Activated CD4-positive, alpha-beta T cell treated with anti-CD3 and anti-CD28 coated beads, Interleukin-2, amount 10 ng/mL, durations not matched to agents 7 days and 5 days (primary cell): ENCODE data around the gene SLC7A4. TPM values are rescaled to one million over a fixed set of nuclear protein-coding genes. Genes with fewer than 3 reads are reported as not detected.

Experiments used
- CTCF ChIA-PET: fragments of 350-600 bp; sonication (Branson Sonifier 250); formaldehyde crosslinking; loops from one replicate; lab custom pipeline; 2021; ENCODE audit warnings: antibody characterized with exemption; lab: Charles Lee
- POLR2A ChIA-PET: fragments of 350-600 bp; sonication (Branson Sonifier 250); formaldehyde crosslinking; loops from one replicate; lab custom pipeline; 2021; ENCODE audit warnings: antibody characterized with exemption; lab: Charles Lee
- DNase-seq: peaks from one replicate; pipeline ENCODE4 v3.0.0-alpha.2; 2020
- H3K27ac Mint-ChIP-seq: one replicate; pipeline ENCODE4 v1.8.0; 2021; ENCODE audit warnings: mild to moderate bottlenecking, moderate library complexity, mixed read lengths
- H3K27me3 Mint-ChIP-seq: one replicate; pipeline ENCODE4 v1.8.0; 2021; ENCODE audit warnings: mixed read lengths
- H3K36me3 Mint-ChIP-seq: one replicate; pipeline ENCODE4 v1.8.0; 2021; ENCODE audit warnings: low read depth, mixed read lengths
- H3K4me1 Mint-ChIP-seq: one replicate; pipeline ENCODE4 v1.8.0; 2021; ENCODE audit warnings: mixed read lengths
- H3K4me3 Mint-ChIP-seq: one replicate; pipeline ENCODE4 v1.8.0; 2021; ENCODE audit warnings: mild to moderate bottlenecking, moderate library complexity, mixed read lengths
- H3K9me3 Mint-ChIP-seq: one replicate; pipeline ENCODE4 v1.8.0; 2021; ENCODE audit warnings: mixed read lengths
- total RNA-seq, 2 experiments: library from RNA; stranded (reverse); gene quantifications; one replicate each; pipeline ENCODE4 v1.2.3, GENCODE V29; 2021

The SLC7A4 gene
- total RNA-seq, 2 experiments from 2014 or later: 0.07 TPM; not detected in 1

DNA sequence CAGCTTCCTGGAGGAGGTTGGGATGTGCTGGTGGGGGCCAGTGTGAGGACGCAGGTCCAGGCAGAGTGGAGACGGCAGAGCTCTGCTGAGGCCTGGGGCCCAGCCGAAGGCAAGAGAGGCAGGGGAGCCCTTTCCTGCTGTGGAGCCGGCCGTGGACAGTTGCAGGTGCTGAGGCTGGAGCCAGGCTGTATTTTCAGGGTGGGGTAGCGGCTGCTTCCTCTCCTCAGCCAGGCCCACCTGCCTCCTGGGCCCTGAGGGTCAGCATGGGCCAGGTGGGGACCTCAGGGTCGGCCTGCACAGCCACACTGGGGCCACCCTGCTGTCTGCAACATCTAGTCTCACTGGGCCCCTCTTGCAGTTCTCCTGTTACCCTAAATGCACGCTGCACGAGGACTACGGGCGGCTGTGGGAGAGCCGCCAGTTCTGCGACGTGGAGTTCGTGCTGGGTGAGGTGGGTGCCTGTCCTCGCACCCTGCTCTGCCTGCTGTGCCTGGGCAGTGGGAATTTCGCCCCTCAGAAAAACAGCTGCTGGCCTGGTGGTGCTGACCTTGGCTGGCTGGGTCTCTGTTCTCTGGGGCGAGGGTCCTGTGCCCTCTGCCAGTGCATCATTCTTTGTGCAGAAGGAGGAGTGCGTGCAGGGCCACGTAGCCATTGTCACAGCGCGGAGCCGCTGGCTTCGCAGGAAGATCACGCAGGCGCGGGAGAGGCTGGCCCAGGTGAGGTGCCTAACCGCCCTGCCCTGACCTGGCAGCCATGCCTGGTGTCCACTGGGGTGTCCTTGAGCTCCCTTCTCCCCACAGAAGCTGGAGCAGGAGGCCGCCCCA, 38.8 kb downstream of the SLC7A4 start:
- Mint-ChIP-seq H3K27ac (no peak overlapping the region), H3K27me3 (no peaks in the 10 kb centered on the region), H3K9me3 (no peaks in the 10 kb centered on the region), H3K4me1 (peaks cover 10% of the 10 kb centered on the region), H3K4me3 (no peak overlapping the region), H3K36me3 (peaks cover 4% of the 10 kb centered on the region)
- ChIA-PET CTCF (interaction anchor here (2.3 kb wide), 1 partner anchor 11 kb away, joined by 7 read pairs; the partner anchor contains the start of gene LZTR1), POLR2A (no interaction called here)
- DNase-seq: no peak

DNA sequence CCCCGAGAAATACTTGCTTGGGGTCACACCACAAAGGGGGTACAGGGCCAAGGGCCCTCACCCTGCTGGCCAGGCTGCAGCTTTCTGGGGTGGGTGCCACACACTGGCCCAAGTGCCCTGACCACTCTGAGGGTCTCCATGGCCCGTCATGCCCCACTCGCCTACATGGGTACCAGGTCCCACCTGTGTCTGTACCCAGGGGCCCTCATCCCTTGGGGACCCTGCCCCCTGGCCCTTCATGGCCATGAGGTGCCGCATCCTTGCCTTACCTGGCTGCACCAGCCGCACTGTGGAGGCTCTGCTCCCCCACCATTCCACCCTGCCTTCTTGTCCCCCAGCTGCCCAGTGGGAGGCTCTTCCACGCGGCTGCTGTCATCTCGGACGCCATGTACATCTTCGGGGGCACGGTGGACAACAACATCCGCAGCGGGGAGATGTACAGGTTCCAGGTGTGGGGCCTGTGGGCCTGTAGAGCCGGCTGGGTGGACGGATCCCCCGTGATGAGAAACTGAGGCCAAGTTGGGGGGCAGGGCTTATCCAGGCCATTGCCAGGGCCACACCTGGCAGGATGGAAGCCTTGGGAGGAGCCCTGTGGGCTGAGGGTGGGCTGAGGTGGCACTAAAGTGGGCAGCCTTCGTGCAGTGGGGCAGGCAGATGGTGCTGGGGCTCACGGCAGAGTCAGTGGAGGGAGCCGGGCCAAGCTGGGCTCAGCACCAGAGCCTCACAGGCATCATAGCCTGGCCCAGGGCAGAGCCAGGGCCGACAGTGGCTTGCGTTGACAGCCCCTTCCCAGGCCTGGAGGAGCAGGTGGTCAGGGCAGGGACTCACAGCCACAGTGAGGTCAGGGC, 39.7 kb downstream of the SLC7A4 start:
- Mint-ChIP-seq H3K4me3 (no peak overlapping the region), H3K27ac (no peak overlapping the region), H3K27me3 (no peaks in the 10 kb centered on the region), H3K9me3 (no peaks in the 10 kb centered on the region), H3K36me3 (peaks cover 6% of the 10 kb centered on the region), H3K4me1 (peaks cover 10% of the 10 kb centered on the region)
- POLR2A ChIA-PET: no interaction called here
- no peak for DNase-seq
- CTCF ChIA-PET: no interaction called here

DNA sequence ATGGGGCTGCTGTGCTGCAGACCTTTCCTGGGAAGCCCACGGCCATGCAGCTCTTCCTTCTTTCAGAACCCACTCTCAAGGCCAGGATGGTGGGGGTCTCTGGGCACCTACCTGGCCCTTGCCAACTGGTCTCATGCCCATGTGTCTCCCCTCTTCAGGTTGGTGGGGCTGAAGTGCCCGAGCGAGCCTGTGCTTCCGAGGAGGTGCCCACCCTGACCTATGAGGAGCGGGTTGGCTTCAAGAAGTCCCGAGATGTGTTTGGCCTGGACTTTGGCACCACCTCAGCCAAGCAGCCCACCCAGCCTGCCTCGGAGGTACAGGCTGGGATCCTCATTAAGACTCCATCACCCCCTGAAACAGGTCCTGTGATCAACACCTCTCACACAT, 40.3 kb downstream of the SLC7A4 start:
- Mint-ChIP-seq H3K36me3 (peaks cover 7% of the 10 kb centered on the region), H3K4me3 (no peak overlapping the region), H3K27ac (no peak overlapping the region), H3K9me3 (no peaks in the 10 kb centered on the region), H3K4me1 (peaks cover 10% of the 10 kb centered on the region), H3K27me3 (no peaks in the 10 kb centered on the region)
- no peak for DNase-seq
- CTCF ChIA-PET: no interaction called here
- POLR2A ChIA-PET: no interaction called here

DNA sequence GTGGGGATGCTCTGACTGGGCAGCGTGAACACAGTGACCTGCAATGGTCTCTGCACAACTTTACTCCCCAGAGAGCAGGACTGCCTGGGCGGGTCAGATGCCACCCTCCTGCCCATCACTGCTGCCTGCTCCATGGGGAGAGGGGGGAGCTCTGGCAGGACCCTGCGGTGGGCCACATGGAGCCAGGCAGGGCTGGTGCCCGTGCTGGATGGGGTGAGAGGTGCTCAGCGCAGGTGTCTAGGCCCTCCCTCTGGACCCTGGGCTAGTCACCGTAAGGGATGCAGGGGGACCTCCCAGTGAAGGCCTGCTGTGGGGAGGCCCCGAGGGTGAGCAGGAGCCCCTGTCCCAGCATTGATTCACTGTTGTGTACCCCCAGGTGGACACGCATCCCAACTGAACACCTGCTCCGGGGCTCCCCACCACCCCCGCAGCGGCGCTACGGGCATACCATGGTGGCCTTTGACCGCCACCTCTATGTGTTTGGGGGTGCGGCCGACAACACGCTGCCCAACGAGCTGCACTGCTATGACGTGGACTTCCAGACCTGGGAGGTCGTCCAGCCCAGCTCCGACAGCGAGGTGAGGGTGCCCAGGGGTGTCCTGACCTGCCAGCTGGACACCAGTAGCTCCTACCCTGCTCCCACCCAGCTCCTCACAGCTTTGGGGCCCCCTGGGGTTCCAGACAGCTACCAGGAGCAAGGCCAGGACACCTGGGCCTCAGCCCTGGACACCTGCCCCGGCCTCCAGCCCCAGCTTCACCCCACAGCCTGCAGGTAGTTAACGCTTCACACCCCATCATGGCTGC, 40.9 kb downstream of the SLC7A4 start:
- no peaks in the 10 kb centered on the region for H3K9me3 Mint-ChIP-seq
- H3K4me3 Mint-ChIP-seq: no peak overlapping the region
- H3K27me3 Mint-ChIP-seq: no peaks in the 10 kb centered on the region
- H3K36me3 Mint-ChIP-seq: peaks cover 8% of the 10 kb centered on the region
- no peak for DNase-seq
- ChIA-PET CTCF (interaction anchor here (0.9 to 1.9 kb wide), 2 partner anchors 9 to 11 kb away, joined by 3 to 5 read pairs; partner anchors contain the start of genes LZTR1 and THAP7), POLR2A (no interaction called here)
- peaks cover 10% of the 10 kb centered on the region for H3K4me1 Mint-ChIP-seq
- no peak overlapping the region for H3K27ac Mint-ChIP-seq

DNA sequence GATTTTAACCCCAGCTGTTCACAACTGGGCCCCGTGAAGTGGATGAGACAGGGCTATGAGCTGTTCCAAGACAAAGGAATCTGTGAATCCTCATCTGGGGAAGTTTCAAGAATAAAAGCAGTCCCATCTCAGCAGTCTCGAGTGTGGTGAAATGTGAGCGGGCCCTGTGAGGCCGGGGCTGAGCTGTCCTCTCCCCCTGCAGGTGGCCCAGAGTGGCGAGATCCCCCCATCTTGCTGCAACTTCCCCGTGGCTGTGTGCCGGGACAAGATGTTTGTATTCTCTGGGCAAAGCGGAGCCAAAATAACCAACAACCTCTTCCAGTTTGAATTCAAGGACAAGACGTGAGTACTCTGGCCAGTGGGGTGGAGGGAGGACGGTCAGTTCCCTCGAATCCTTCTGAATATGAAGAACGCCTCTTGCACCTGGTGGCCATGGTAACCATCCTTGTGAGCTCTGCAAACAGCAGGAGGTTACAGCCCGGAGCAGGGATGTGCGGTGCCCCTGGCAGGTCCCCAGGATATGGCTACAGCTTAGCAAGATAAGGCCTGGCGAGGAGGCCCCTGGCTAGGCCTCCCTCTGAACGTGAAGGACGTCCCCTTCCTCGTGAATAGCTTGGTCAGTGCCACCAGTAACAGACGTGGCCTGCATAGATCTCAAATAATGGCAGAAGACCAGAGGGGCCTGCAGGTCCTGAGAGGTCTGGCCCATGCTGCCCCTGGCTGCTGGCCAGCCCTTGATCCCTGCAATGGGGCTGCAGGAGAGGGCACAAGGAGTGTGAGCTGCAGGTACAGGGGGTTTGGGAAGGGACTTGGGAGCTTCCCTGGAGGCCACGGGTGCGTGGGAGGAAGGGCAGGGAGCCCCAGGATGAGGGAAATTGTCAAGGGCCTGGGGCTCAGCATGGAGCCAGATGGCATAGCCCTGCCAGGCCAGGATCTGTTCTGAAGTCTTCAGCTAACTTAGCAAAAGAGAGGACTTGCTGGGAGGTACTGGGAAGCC, 41.9 kb downstream of the SLC7A4 start:
- POLR2A ChIA-PET: no interaction called here

DNA sequence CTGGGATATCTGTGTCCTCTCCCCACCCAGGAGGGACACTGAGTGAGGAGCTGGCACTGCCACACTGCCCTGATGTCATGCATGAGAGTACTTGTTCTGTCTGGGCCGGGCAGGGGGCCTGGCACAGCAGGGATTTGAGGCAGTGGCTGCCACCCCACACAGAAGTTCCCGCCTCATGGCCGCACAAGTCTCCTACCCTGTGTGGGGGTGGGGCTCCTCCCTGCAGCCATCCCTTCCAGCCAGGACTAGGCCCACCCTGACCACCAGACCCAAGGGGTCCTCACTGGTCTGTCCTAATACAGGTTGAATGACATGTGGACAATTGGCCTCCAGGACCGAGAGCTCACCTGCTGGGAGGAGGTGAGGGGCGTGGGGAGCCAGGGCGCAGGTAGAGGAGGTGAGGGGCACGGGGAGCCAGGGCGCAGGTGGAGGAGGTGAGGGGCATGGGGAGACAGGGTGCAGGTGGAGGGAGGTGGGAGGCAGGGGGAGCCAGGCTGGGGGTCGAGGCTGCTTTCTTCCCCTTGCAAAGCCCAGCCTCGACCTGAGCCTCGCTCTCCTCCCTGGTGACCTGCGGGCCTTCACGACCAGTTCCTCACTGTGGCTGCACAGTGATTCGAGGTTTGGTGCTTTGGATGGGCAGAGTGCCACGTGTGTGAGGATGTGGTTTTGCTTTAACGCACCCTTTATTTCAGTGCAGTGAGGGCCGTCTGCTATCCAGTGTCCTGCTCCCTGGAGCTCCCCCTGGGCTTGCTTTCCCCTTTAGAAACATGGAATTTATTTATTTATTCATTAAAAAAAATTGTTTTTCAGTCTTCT, 42.8 kb downstream of the SLC7A4 start:
- no peak overlapping the region for H3K27ac Mint-ChIP-seq
- no peak overlapping the region for H3K4me3 Mint-ChIP-seq
- CTCF ChIA-PET: interaction anchor here (0.7 to 1.9 kb wide), 2 partner anchors 13 to 73 kb away, joined by 5 to 7 read pairs; partner anchors contain the start of gene THAP7
- no peaks in the 10 kb centered on the region for H3K9me3 Mint-ChIP-seq
- H3K36me3 Mint-ChIP-seq: peaks cover 16% of the 10 kb centered on the region
- DNase-seq: no peak
- peaks cover 10% of the 10 kb centered on the region for H3K4me1 Mint-ChIP-seq
- POLR2A ChIA-PET: no interaction called here
- no peaks in the 10 kb centered on the region for H3K27me3 Mint-ChIP-seq

More for the DNA sequence above, 41.9 kb downstream of the SLC7A4 start:
- peaks cover 10% of the 10 kb centered on the region for H3K4me1 Mint-ChIP-seq
- no peaks in the 10 kb centered on the region for H3K27me3 Mint-ChIP-seq
- DNase-seq: no peak
- no peak overlapping the region for H3K4me3 Mint-ChIP-seq
- CTCF ChIA-PET: interaction anchor here (0.9 to 1.9 kb wide), 2 partner anchors 8 to 12 kb away, joined by 3 to 5 read pairs; partner anchors contain the start of genes LZTR1 and THAP7
- H3K36me3 Mint-ChIP-seq: peaks cover 12% of the 10 kb centered on the region
- no peaks in the 10 kb centered on the region for H3K9me3 Mint-ChIP-seq
- no peak overlapping the region for H3K27ac Mint-ChIP-seq

DNA sequence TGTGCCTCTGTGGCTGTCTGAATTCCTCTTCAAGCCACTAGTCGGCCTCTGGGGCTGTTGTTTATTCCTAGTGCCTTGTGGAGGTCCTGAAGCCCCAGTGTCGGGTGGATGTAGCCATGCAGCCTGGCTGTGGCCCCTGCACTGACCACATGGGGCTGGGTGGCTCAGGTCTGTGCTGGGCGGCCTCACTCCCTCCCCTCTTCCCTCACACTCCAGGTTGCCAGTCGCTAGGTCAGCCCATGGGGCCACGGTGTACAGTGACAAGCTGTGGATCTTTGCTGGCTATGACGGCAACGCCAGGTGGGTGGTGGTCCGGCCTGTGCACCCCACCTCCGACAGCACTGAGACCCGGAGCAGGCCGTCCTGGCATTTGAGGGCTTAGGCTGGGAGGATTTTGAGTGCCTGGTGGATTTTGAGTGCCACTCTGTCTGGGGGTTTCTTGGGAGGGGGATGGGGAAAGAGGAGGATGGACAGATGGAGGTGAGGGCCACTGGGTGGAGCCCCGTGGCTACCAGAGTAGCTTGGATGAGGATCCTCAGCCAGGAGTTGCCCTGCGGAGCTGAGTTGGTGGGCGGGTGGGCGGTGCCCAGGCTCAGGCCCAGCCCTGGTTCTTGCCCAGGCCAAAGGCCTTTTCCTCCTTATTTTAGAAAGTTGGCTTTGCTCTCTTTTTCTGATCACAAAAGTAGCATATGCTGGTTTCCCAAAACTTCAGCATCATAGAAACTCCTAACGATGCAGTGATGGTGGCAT, 43.6 kb downstream of the SLC7A4 start:
- Mint-ChIP-seq H3K36me3 (peaks cover 16% of the 10 kb centered on the region), H3K27me3 (no peaks in the 10 kb centered on the region), H3K4me1 (peaks cover 13% of the 10 kb centered on the region), H3K9me3 (no peaks in the 10 kb centered on the region), H3K4me3 (no peak overlapping the region), H3K27ac (no peak overlapping the region)
- CTCF ChIA-PET: interaction anchor here (0.7 kb wide), 1 partner anchor 74 kb away, joined by 7 read pairs; no protein-coding TSS in a partner anchor
- POLR2A ChIA-PET: no interaction called here
- DNase-seq: no peak

DNA sequence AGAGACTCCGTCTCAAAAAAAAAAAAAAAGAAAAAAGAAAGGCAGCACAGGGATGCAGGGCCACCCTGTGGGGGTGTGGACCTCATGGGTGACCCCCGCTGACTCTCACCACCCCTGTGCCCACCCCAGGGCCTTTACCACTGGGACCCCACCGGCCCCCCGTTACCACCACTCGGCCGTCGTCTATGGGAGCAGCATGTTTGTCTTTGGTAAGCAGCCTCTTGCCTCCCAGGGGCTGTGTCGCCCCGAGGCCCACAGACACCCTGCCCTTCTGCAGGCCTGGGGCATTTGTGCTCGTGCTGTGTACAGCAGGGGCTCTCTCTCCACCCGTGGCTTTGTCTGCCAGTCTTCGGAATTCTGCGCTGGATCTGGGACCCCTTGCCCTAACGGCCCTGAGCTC, 45.0 kb downstream of the SLC7A4 start:
- Mint-ChIP-seq H3K27me3 (no peaks in the 10 kb centered on the region), H3K27ac (no peak overlapping the region), H3K36me3 (peaks cover 13% of the 10 kb centered on the region), H3K4me3 (no peak overlapping the region), H3K9me3 (no peaks in the 10 kb centered on the region), H3K4me1 (peaks cover 23% of the 10 kb centered on the region)
- ChIA-PET CTCF (no interaction called here), POLR2A (no interaction called here)
- no peak for DNase-seq

DNA sequence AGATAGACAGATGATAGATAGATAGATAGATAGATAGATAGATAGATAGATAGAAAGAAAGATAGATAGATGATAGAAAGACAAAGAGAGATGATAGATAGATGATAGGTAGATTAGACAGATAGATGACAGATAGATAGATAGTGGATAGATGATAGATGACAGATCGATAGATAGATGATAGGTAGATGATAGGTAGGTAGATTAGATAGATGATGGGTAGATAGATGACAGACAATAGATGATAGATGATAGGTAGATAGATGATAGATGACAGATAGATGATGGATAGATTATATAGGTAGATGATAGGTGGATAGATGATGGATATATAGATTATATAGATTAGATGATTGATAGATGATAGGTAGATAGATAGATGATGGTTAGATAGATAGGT, 46.0 kb downstream of the SLC7A4 start:
- Mint-ChIP-seq H3K4me1 (peaks cover 26% of the 10 kb centered on the region), H3K27me3 (no peaks in the 10 kb centered on the region), H3K36me3 (peaks cover 13% of the 10 kb centered on the region), H3K9me3 (no peaks in the 10 kb centered on the region), H3K4me3 (no peak overlapping the region), H3K27ac (no peak overlapping the region)
- CTCF ChIA-PET: interaction anchor here (1.3 kb wide), 1 partner anchor 14 kb away, joined by 3 read pairs; no protein-coding TSS in a partner anchor
- POLR2A ChIA-PET: no interaction called here
- no peak for DNase-seq

DNA sequence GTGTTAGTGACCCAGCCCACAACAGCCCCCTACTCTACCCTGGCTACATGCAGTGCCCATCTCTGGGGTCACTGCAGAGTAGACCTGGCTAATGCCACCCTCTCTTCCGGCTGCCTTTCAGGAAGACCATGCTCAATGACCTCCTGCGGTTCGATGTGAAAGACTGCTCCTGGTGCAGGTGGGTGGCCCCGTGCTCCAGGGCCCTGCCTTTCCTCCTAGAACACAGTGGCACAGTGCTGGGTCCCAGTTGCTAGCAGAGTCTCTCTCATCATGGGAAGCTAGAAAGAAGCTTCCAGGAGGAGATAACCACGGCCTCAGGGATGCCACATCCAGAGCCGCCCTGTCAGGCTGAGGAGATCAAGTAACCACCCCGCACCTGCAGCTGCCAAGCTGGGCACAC, 46.6 kb downstream of the SLC7A4 start:
- no peaks in the 10 kb centered on the region for H3K9me3 Mint-ChIP-seq
- ChIA-PET CTCF (interaction anchor here (1.3 kb wide), 1 partner anchor 15 kb away, joined by 3 read pairs; no protein-coding TSS in a partner anchor), POLR2A (interaction anchor here (0.6 kb wide), 1 partner anchor 16 kb away, joined by 3 read pairs; no protein-coding TSS in a partner anchor)
- no peak overlapping the region for H3K4me3 Mint-ChIP-seq
- DNase-seq: no peak
- peaks cover 13% of the 10 kb centered on the region for H3K36me3 Mint-ChIP-seq
- H3K4me1 Mint-ChIP-seq: peaks cover 33% of the 10 kb centered on the region
- no peak overlapping the region for H3K27ac Mint-ChIP-seq
- no peaks in the 10 kb centered on the region for H3K27me3 Mint-ChIP-seq
